Body of pancreas (tissue), 4 donors: ENCODE results near the gene C3orf20.

Experiments
- CTCF ChIP-seq, 7 experiments: fragments of 450-650 bp in 4 of 7; fragments of 200-600 bp in 3 of 7; sonication (generic) in 3 of 7; IDR thresholded peaks; one replicate each; pipeline ENCODE4 v1.5.1; 2016 to 2019; ENCODE audit warnings: antibody characterized with exemption in 7 of 7
- POLR2A ChIP-seq, 3 donors: fragments of 450-650 bp; IDR thresholded peaks; one replicate each; pipeline ENCODE4 v1.6.1; 2016; ENCODE audit warnings: antibody characterized with exemption in 3 of 3, mild to moderate bottlenecking in 2 of 3

GRCh38 chr3:14700891-14701290 lies 25.9 kb downstream of the C3orf20 start:
- no peak for TF ChIP-seq POLR2A (IDR thresholded peaks at IDR 0.05)
- TF ChIP-seq CTCF (IDR thresholded peaks at IDR 0.05): no peak
